Neural cell (in vitro differentiated cells): ENCODE measurements around the gene CADM4.

Experiments
- EP300 ChIP-seq: fragments of 450-650 bp; conservative IDR thresholded peaks from 2 replicates; pipeline ENCODE4 v1.6.1; 2014; ENCODE audit warnings: antibody characterized with exemption, mild to moderate bottlenecking, moderate library complexity; ENCODE audit not compliant: poor library complexity, severe bottlenecking
- EZH2 ChIP-seq: fragments of 200-600, 300-800 bp; shearing (Covaris generic), sonication (generic); IDR thresholded peaks from 2 replicates; pipeline ENCODE4 v1.6.1; 2014; ENCODE audit warnings: antibody characterized with exemption, low read length, borderline replicate concordance, mild to moderate bottlenecking; ENCODE audit not compliant: insufficient read depth, poor library complexity, severe bottlenecking
- POLR2AphosphoS5 ChIP-seq: IDR thresholded peaks from 2 replicates; pipeline ENCODE4 v1.6.1; 2012
- TF ChIP-seq, protein P1 (sequence below): fragments of 450-650 bp; IDR thresholded peaks from 2 replicates; pipeline ENCODE4 v1.5.1; 2014; ENCODE audit warnings: antibody characterized with exemption, mild to moderate bottlenecking, moderate library complexity; ENCODE audit not compliant: poor library complexity, severe bottlenecking

DNA sequence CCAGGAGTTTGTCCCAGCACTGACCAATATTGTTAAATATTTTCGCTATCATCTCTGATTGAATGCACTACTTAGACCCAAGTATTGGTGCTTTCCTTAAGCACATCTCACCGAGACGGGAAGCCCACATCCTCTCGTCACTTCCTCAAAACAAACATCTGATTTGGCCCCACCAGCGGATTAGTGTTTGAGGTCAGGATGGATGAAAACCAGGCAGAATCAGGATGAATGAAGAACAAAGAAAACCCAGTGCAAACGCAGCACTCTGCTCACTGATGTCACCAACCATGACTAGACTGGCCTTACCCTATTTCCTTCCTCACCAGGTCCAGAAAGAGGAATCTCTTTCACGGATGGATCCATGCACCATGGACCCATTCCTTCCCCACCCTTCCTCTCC, 24.4 kb upstream of the CADM4 start:
- TF ChIP-seq, protein P1, sequence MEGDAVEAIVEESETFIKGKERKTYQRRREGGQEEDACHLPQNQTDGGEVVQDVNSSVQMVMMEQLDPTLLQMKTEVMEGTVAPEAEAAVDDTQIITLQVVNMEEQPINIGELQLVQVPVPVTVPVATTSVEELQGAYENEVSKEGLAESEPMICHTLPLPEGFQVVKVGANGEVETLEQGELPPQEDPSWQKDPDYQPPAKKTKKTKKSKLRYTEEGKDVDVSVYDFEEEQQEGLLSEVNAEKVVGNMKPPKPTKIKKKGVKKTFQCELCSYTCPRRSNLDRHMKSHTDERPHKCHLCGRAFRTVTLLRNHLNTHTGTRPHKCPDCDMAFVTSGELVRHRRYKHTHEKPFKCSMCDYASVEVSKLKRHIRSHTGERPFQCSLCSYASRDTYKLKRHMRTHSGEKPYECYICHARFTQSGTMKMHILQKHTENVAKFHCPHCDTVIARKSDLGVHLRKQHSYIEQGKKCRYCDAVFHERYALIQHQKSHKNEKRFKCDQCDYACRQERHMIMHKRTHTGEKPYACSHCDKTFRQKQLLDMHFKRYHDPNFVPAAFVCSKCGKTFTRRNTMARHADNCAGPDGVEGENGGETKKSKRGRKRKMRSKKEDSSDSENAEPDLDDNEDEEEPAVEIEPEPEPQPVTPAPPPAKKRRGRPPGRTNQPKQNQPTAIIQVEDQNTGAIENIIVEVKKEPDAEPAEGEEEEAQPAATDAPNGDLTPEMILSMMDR, result no peak
- no peak for TF ChIP-seq EP300
- TF ChIP-seq POLR2AphosphoS5, result no peak
- TF ChIP-seq EZH2, result no peak
